Hepatocyte (in vitro differentiated cells): ENCODE results near the gene ANAPC5. TPM values are rescaled to one million over a fixed set of nuclear protein-coding genes. Genes with fewer than 3 reads are reported as not detected.

ENCODE experiments used
- DNase-seq: peaks from one replicate; pipeline ENCODE4 v3.0.0-alpha.2; 2016; ENCODE audit warnings: low spot score
- H2AFZ ChIP-seq: fragments of 200-600 bp; sonication (generic); 2 replicates; pipeline ENCODE4 v1.6.0; 2016; ENCODE audit warnings: antibody characterized with exemption, mild to moderate bottlenecking
- H3K27ac ChIP-seq: fragments of 200-600 bp; sonication (generic); 2 replicates; pipeline ENCODE4 v1.5.1; 2016; ENCODE audit warnings: mild to moderate bottlenecking
- H3K27me3 ChIP-seq: fragments of 200-600 bp; sonication (generic); 2 replicates; pipeline ENCODE4 v1.6.1; 2016
- H3K36me3 ChIP-seq: fragments of 200-600 bp; sonication (generic); replicated peaks from 2 replicates; pipeline ENCODE4 v1.5.1; 2016; ENCODE audit warnings: low read depth; ENCODE audit not compliant: insufficient read depth
- H3K4me1 ChIP-seq: fragments of 200-600 bp; sonication (generic); 2 replicates; pipeline ENCODE4 v1.5.1; 2016; ENCODE audit warnings: mild to moderate bottlenecking, moderate library complexity; ENCODE audit not compliant: insufficient read depth
- H3K4me2 ChIP-seq: fragments of 200-600 bp; sonication (generic); 2 replicates; pipeline ENCODE4 v1.6.0; 2016
- H3K4me3 ChIP-seq: fragments of 200-600 bp; sonication (generic); 2 replicates; pipeline ENCODE4 v1.5.1; 2016; ENCODE audit warnings: mild to moderate bottlenecking
- H3K79me2 ChIP-seq: fragments of 200-600 bp; sonication (generic); 2 replicates; pipeline ENCODE4 v1.6.0; 2017; ENCODE audit warnings: mild to moderate bottlenecking
- H3K9me2 ChIP-seq: fragments of 200-600 bp; sonication (generic); replicated peaks from 2 replicates; pipeline ENCODE4 v1.6.0; 2017; ENCODE audit warnings: mild to moderate bottlenecking; ENCODE audit not compliant: insufficient read depth
- H3K9me3 ChIP-seq: fragments of 200-600 bp; sonication (generic); 2 replicates; pipeline ENCODE4 v1.5.1; 2016; ENCODE audit warnings: low read depth, mild to moderate bottlenecking
- H4K20me1 ChIP-seq: fragments of 200-600 bp; sonication (generic); 2 replicates; pipeline ENCODE4 v1.6.0; 2016; ENCODE audit warnings: mild to moderate bottlenecking; ENCODE audit not compliant: insufficient read depth, poor library complexity, severe bottlenecking
- CTCF ChIP-seq: fragments of 200-600 bp; sonication (generic); IDR thresholded peaks from 2 replicates; pipeline ENCODE4 v1.5.1; 2016; ENCODE audit warnings: antibody characterized with exemption, mild to moderate bottlenecking; ENCODE audit not compliant: poor library complexity
- EZH2 ChIP-seq: fragments of 200-600 bp; sonication (generic); IDR thresholded peaks from 2 replicates; pipeline ENCODE4 v1.6.1; 2016; ENCODE audit warnings: antibody characterized with exemption, mild to moderate bottlenecking, borderline replicate concordance
- EZH2phosphoT487 ChIP-seq: fragments of 200-600 bp; sonication (generic); IDR thresholded peaks from one replicate; pipeline ENCODE4 v1.6.1; 2018; ENCODE audit warnings: antibody characterized with exemption, mild to moderate bottlenecking, low read depth, moderate library complexity; ENCODE audit not compliant: unreplicated experiment, severe bottlenecking
- WGBS: methylation state at CpG from one replicate; pipeline ENCODE4 v1.1.6; 2016; ENCODE audit warnings: low lambda C conversion rate; ENCODE audit errors: missing lambda C conversion rate; 5-methylcytosine and 5-hydroxymethylcytosine counted together
- polyA plus RNA-seq: library from polyadenylated mRNA; unstranded; fragments of >200 nt; fragmentation: Nextera tagmentation; extraction: Ambion mirVana; gene quantifications from 2 replicates; pipeline ENCODE4 v1.2.1, GENCODE V29; 2016
- total RNA-seq: library from RNA; depleted of rRNA; stranded (reverse); fragments of >200 nt; gene quantifications from 2 replicates; pipeline ENCODE4 v1.2.3, GENCODE V29; 2014

The ANAPC5 gene
- total and polyA plus RNA-seq, 2 experiments from 2014 or later: 102 to 108 TPM

- no peaks in the 10 kb centered on the region for H3K9me3 ChIP-seq
- DNase-seq: no peak
- no peak for TF ChIP-seq EZH2phosphoT487
- TF ChIP-seq CTCF: no peak
- TF ChIP-seq EZH2: no peak
- H3K79me2 ChIP-seq: no peaks in the 10 kb centered on the region
- no peak overlapping the region for H2AFZ ChIP-seq
- no peak overlapping the region for H3K4me3 ChIP-seq
- H4K20me1 ChIP-seq: no peaks in the 10 kb centered on the region
- no peaks in the 10 kb centered on the region for H3K27me3 ChIP-seq
- H3K27ac ChIP-seq: no peak overlapping the region
- H3K4me1 ChIP-seq: no peaks in the 10 kb centered on the region
- peaks cover 2% of the 10 kb centered on the region for H3K36me3 ChIP-seq
- H3K4me2 ChIP-seq: no peak overlapping the region
- 94% methylated on average over 4 of the region's 4 CpGs for WGBS
- no peaks in the 10 kb centered on the region for H3K9me2 ChIP-seq
These were observed 23.6 kb downstream of the ANAPC5 start for GRCh38 chr12:121328620-121329019.

GRCh38 chr12:121326996-121327674 lies 25.1 kb downstream of the ANAPC5 start:
- Histone ChIP-seq H2AFZ (no peak overlapping the region), H3K9me2 (no peaks in the 10 kb centered on the region), H3K27me3 (no peaks in the 10 kb centered on the region), H3K36me3 (peaks cover 2% of the 10 kb centered on the region), H3K4me2 (no peak overlapping the region), H3K27ac (no peak overlapping the region), H4K20me1 (no peaks in the 10 kb centered on the region), H3K4me1 (no peaks in the 10 kb centered on the region), H3K79me2 (no peaks in the 10 kb centered on the region), H3K4me3 (no peak overlapping the region), H3K9me3 (no peaks in the 10 kb centered on the region)
- no peak for TF ChIP-seq EZH2
- TF ChIP-seq EZH2phosphoT487: no peak
- TF ChIP-seq CTCF: no peak
- 97% methylated on average over 21 of the region's 21 CpGs for WGBS
- no peak for DNase-seq

- no peak for DNase-seq
- H3K36me3 ChIP-seq: peaks cover 2% of the 10 kb centered on the region
These were observed 26.3 kb downstream of the ANAPC5 start for GRCh38 chr12:121325922-121326396.

More at GRCh38 chr12:121325922-121326396, 26.3 kb downstream of the ANAPC5 start:
- H3K9me3 ChIP-seq: no peaks in the 10 kb centered on the region
- H3K79me2 ChIP-seq: no peaks in the 10 kb centered on the region
- no peak overlapping the region for H3K4me3 ChIP-seq
- no peak overlapping the region for H3K4me2 ChIP-seq
- TF ChIP-seq EZH2: no peak
- no peak for TF ChIP-seq CTCF
- no peak for TF ChIP-seq EZH2phosphoT487
- 93% methylated on average over 5 of the region's 5 CpGs for WGBS
- H3K27me3 ChIP-seq: no peaks in the 10 kb centered on the region
- H3K27ac ChIP-seq: no peak overlapping the region
- H4K20me1 ChIP-seq: no peaks in the 10 kb centered on the region
- no peaks in the 10 kb centered on the region for H3K4me1 ChIP-seq
- no peaks in the 10 kb centered on the region for H3K9me2 ChIP-seq
- no peak overlapping the region for H2AFZ ChIP-seq
